IPS-18a (cell line): ENCODE measurements around the gene FUT1.
A peak's percentile ranks its signal among the peaks of the same experiment; 100 is the strongest.

Experiments used
- H3K27ac ChIP-seq: one replicate; pipeline ENCODE4 v1.5.1; 2013; ENCODE audit warnings: low read length
- H3K27me3 ChIP-seq: one replicate; pipeline ENCODE4 v1.6.1; 2013; ENCODE audit warnings: mild to moderate bottlenecking, low read length; ENCODE audit not compliant: control insufficient read depth, insufficient read depth
- H3K36me3 ChIP-seq: one replicate; pipeline ENCODE4 v1.6.1; 2013; ENCODE audit warnings: low read depth, low read length; ENCODE audit not compliant: control insufficient read depth
- H3K4me1 ChIP-seq: one replicate; pipeline ENCODE4 v1.6.1; 2013; ENCODE audit warnings: low read depth, low read length; ENCODE audit not compliant: control insufficient read depth
- H3K4me3 ChIP-seq: one replicate; pipeline ENCODE4 v1.5.1; 2013; ENCODE audit warnings: low read length
- H3K9ac ChIP-seq: one replicate; pipeline ENCODE4 v1.6.1; 2013; ENCODE audit warnings: mild to moderate bottlenecking, low read length, moderate library complexity
- H3K9me3 ChIP-seq: one replicate; pipeline ENCODE4 v1.6.1; 2013; ENCODE audit warnings: low read depth, low read length; ENCODE audit not compliant: control insufficient read depth

FUT1 gene

GRCh38 chr19:48746738-48747575, 5.5 kb downstream of the FUT1 start, which contains the start of gene IZUMO1:
IZUMO1 (minus strand) TSS chr19:48746909; CDS start chr19:48745859, 1,050 bp downstream.
- Histone ChIP-seq H3K27ac (peak within 1 kb of the TSS; percentile 29), H3K27me3 (peaks cover under 1% of the 10 kb centered on the region), H3K36me3 (peaks cover 18% of the 10 kb centered on the region), H3K4me3 (peak within 1 kb of the TSS; percentile 89), H3K4me1 (peaks cover 12% of the 10 kb centered on the region), H3K9me3 (no peaks in the 10 kb centered on the region), H3K9ac (peak within 1 kb of the TSS; percentile 54)

DNA sequence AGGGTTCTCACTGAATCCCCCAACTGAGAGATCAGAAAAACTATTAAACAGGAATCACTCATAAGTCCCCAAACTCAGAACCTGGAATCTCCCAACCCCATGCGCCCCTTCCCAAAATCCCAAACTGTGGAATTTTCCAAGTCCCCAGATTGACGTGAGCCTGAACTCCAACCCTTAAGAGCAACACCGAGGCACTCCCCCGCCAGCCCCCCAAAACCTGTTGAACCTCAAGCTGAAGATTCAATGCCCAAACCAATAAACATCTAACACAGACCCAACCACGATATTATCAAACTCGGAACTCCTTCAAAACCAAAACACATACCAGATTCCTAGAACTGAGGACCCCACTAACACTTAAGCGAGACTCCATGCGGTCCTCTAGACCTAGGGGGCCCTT, 6.3 kb downstream of the FUT1 start:
- peak overlapping the region; percentile 54 for H3K9ac ChIP-seq
- peaks cover 18% of the 10 kb centered on the region for H3K36me3 ChIP-seq
- H3K27me3 ChIP-seq = no peaks in the 10 kb centered on the region
- peaks cover 15% of the 10 kb centered on the region for H3K4me1 ChIP-seq
- no peaks in the 10 kb centered on the region for H3K9me3 ChIP-seq
- H3K4me3 ChIP-seq = peak overlapping the region; percentile 89
- peak overlapping the region; percentile 29 for H3K27ac ChIP-seq

DNA sequence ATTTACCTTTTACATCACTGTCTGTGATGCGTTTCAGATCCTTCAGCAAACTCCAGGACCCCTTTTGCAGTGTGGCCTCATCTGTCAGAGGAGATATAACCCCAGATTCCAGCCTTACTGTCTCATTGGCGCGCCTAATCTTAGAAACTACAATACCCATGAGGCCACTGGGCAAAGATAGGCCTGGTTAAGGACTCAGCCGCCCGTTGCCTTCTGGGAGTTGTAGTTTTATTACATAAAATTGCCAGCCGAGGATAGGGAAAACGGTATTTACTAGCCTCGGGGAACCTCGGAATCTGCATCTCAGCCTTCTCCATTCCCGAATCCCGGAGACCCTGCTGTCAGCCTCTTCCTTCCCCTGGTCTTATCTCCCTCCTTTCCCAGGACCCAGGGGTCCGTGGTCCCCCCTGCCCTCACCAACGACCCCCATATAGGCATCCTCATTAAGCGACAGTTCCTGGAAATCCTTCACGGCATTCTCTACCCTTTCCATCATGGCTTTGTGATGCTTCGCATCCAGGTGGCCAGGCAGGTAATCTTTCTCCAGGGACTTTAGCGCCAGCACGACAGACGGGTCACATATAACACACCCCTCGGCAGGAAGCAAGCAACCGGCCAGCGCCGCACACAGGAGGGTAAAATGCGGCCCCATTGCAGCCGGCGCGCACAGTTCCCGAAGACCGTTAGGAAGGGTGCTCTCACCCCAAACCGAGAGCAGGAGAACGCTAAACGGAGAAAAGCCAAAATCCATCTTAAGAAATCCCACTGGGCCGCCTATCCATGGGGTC, 7.0 kb downstream of the FUT1 start:
- Histone ChIP-seq H3K4me3 (no peak overlapping the region), H3K9me3 (no peaks in the 10 kb centered on the region), H3K27ac (no peak overlapping the region), H3K36me3 (peaks cover 14% of the 10 kb centered on the region), H3K4me1 (peaks cover 19% of the 10 kb centered on the region), H3K27me3 (peaks cover 5% of the 10 kb centered on the region), H3K9ac (no peak overlapping the region)

DNA sequence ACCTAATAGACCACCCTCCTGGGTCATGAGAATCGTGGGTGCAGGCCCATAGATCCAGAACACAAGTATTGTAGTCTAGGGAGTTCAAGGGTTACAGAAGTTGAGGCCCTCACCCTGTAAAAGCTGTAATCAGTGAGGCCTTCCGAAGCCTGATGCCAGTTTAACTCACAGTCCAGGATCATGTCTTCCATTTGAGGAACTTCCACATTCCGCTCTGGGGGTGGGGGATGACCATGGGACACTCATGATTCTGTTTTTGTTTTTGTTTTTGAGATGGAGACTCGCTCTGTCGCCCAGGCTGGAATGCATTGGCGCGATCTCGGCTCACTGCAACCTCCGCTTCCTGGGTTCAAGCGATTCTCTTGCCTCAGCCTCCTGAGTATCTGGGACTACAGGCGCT, 10.3 kb downstream of the FUT1 start:
- Histone ChIP-seq H3K9ac (no peak overlapping the region), H3K4me3 (no peak overlapping the region), H3K27me3 (peaks cover 20% of the 10 kb centered on the region), H3K4me1 (peaks cover 28% of the 10 kb centered on the region), H3K36me3 (no peaks in the 10 kb centered on the region), H3K27ac (no peak overlapping the region), H3K9me3 (no peaks in the 10 kb centered on the region)

GRCh38 chr19:48741129-48741999, 11.1 kb downstream of the FUT1 start:
- peaks cover 20% of the 10 kb centered on the region for H3K27me3 ChIP-seq
- peaks cover 28% of the 10 kb centered on the region for H3K4me1 ChIP-seq
- no peak overlapping the region for H3K9ac ChIP-seq
- H3K4me3 ChIP-seq = no peak overlapping the region
- H3K9me3 ChIP-seq = no peaks in the 10 kb centered on the region
- H3K27ac ChIP-seq = no peak overlapping the region
- no peaks in the 10 kb centered on the region for H3K36me3 ChIP-seq

DNA sequence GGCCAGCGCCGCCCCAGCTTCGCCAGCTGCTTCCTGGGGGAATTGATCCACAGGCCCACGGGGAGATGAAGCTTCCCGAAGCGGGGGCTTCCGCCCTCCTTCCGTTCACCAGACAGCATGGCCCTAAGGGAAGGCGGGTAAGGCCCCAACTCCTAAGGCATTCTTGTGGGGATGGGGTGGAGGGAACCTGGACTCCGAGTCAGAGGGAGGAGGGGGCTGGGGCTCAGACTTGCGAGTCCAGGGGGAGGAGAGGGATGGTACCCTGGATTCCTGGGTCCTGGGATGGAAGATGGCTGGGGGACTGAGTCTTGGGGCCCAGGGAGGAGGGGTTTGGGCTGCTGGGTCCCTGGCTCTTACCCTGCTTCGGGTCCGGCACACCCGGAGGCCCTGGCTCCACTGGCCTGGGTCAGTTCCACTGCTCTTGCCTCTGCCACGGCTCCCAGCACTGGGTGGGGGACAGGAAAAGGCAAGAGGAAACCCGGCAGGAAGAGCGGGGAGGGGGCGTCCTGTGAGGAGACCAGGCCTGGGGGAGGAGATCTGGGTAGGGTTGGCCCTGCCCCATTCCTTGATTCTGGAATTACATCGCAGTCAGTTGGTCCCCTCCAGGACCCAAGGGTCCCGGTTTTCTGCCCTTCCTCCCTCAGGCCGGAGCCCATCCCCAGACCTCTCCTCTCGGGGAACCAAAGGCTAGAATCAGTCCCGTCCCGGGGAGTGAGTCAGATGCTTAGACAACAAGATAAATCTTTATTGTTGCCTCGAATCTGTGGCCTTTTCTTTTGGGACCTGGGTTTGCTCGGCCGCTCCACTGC, 12.1 kb downstream of the FUT1 start, which contains the start of gene RASIP1:
Gene RASIP1 (minus strand): TSS at position 447 of the 809 bp plus-strand sequence. CDS start 328 bp downstream, at position 119.
- H3K9ac ChIP-seq = no peak within 1 kb of the TSS
- H3K27ac ChIP-seq = no peak within 1 kb of the TSS
- peaks cover 20% of the 10 kb centered on the region for H3K27me3 ChIP-seq
- H3K36me3 ChIP-seq = no peaks in the 10 kb centered on the region
- H3K9me3 ChIP-seq = no peaks in the 10 kb centered on the region
- H3K4me1 ChIP-seq = peaks cover 23% of the 10 kb centered on the region
- H3K4me3 ChIP-seq = peak within 1 kb of the TSS; percentile 57

GRCh38 chr19:48739404-48740163, 12.9 kb downstream of the FUT1 start:
- no peaks in the 10 kb centered on the region for H3K9me3 ChIP-seq
- H3K4me3 ChIP-seq = peak overlapping the region; percentile 57
- no peak overlapping the region for H3K27ac ChIP-seq
- H3K27me3 ChIP-seq = peaks cover 20% of the 10 kb centered on the region
- H3K36me3 ChIP-seq = no peaks in the 10 kb centered on the region
- H3K9ac ChIP-seq = no peak overlapping the region
- peaks cover 23% of the 10 kb centered on the region for H3K4me1 ChIP-seq

GRCh38 chr19:48738557-48739403, 13.7 kb downstream of the FUT1 start:
- peak overlapping the region; percentile 57 for H3K4me3 ChIP-seq
- no peak overlapping the region for H3K27ac ChIP-seq
- no peak overlapping the region for H3K9ac ChIP-seq
- H3K4me1 ChIP-seq = peaks cover 23% of the 10 kb centered on the region
- H3K27me3 ChIP-seq = peaks cover 20% of the 10 kb centered on the region
- no peaks in the 10 kb centered on the region for H3K36me3 ChIP-seq
- no peaks in the 10 kb centered on the region for H3K9me3 ChIP-seq

GRCh38 chr19:48737360-48737998, 15.0 kb downstream of the FUT1 start:
- H3K4me3 ChIP-seq = no peak overlapping the region
- no peaks in the 10 kb centered on the region for H3K9me3 ChIP-seq
- no peak overlapping the region for H3K9ac ChIP-seq
- peaks cover 20% of the 10 kb centered on the region for H3K27me3 ChIP-seq
- H3K36me3 ChIP-seq = no peaks in the 10 kb centered on the region
- no peak overlapping the region for H3K27ac ChIP-seq
- peaks cover 23% of the 10 kb centered on the region for H3K4me1 ChIP-seq
